ENCODE measurements around the gene GPX4. TPM values are rescaled to one million over a fixed set of nuclear protein-coding genes. Genes with fewer than 3 reads are reported as not detected.

GPX4 gene
- total and polyA plus RNA-seq, 2 donors (not counting 3 experiments of a cell fraction or from before 2014, with no cell fraction given): 469 to 1,136 TPM

GRCh38 chr19:1154731-1155351 is 51.0 kb downstream of the GPX4 start:
- Histone ChIP-seq H3K9me3 (replicated peaks; ENCODE audit: control insufficient read depth, insufficient read depth, low read length) (no peaks in the 10 kb centered on the region), H3K79me2 (ENCODE audit: control insufficient read depth, insufficient read depth, low read length) (peaks cover 6% of the 10 kb centered on the region), H3K9ac (replicated peaks; ENCODE audit: extremely low read depth, insufficient read depth, low read length) (no peak overlapping the region), H2AFZ (ENCODE audit: low read depth, low read length) (no peak overlapping the region), H3K27me3 (ENCODE audit: control insufficient read depth in 2 of 2, insufficient read depth in 2 of 2, low read length in 2 of 2) (no peaks in the 10 kb centered on the region), H3K36me3 (ENCODE audit: control insufficient read depth in 2 of 2, extremely low read depth in 1 of 2, insufficient read depth in 2 of 2, low read length in 2 of 2) (peaks cover 0 to 11% of the 10 kb centered on the region in 2 experiments), H3K4me1 (ENCODE audit: control insufficient read depth, extremely low read depth, insufficient read depth, low read length) (peaks cover 3% of the 10 kb centered on the region), H3K27ac (ENCODE audit: insufficient read depth, low read depth, low read length) (no peak overlapping the region), H4K20me1 (replicated peaks; ENCODE audit: control insufficient read depth, extremely low read depth, insufficient read depth, low read length) (no peaks in the 10 kb centered on the region), H3K4me2 (ENCODE audit: insufficient read depth, low read length) (no peak overlapping the region), H3K9me1 (replicated peaks; ENCODE audit: control insufficient read depth, extremely low read depth, insufficient read depth, low read length) (no peaks in the 10 kb centered on the region), H3K4me3 (replicated peaks in 1 of 3; ENCODE audit: insufficient read depth in 1 of 3, low read depth in 1 of 3, low read length in 3 of 3) (no peak overlapping the region)
- DNase-seq (ENCODE audit: low read depth, low spot score) (peak; percentile 42), FAIRE-seq (peak; percentile 37)
- no peak for TF ChIP-seq GATA2 (IDR thresholded peaks at IDR 0.05; ENCODE audit: insufficient read depth, insufficient read length, low read depth, low read length)
- no peak for TF ChIP-seq FOS (IDR thresholded peaks at IDR 0.05; ENCODE audit: borderline replicate concordance, insufficient read depth, low read length)
- TF ChIP-seq JUN (IDR thresholded peaks at IDR 0.05; ENCODE audit: borderline replicate concordance, insufficient read depth, insufficient read length, low read depth): no peak
- no peak for TF ChIP-seq POLR2AphosphoS5 (IDR thresholded peaks at IDR 0.05; ENCODE audit: insufficient read depth, low read depth, low read length)
- no peak for TF ChIP-seq POLR2A (IDR thresholded peaks at IDR 0.05; ENCODE audit: low read depth, low read length)
- dilution Hi-C loops (cut with MboI; ENCODE audit: extremely low pct_ligation_motif_present, low sequenced_read_pairs): no loop called here
- BruUV-seq (replicated peaks): no TSS peak
- intact Hi-C loops (cut with micrococcal nuclease): no loop called here
- ChIA-PET POLR2A (interaction anchor here (1.3 kb wide), 1 partner anchor 114 kb away, joined by 3 read pairs; the partner anchor contains the start of gene CIRBP), CTCF (interaction anchor here (0.7 to 0.8 kb wide), 2 partner anchors 21 to 26 kb away, joined by 3 read pairs; no protein-coding TSS in a partner anchor)

All from endothelial cell of umbilical vein (primary cell).